ENCODE results near the gene CERKL. TPM values are rescaled to one million over a fixed set of nuclear protein-coding genes. Genes with fewer than 3 reads are reported as not detected.

CERKL gene
- total and polyA plus RNA-seq, 12 donors, result not detected

DNA sequence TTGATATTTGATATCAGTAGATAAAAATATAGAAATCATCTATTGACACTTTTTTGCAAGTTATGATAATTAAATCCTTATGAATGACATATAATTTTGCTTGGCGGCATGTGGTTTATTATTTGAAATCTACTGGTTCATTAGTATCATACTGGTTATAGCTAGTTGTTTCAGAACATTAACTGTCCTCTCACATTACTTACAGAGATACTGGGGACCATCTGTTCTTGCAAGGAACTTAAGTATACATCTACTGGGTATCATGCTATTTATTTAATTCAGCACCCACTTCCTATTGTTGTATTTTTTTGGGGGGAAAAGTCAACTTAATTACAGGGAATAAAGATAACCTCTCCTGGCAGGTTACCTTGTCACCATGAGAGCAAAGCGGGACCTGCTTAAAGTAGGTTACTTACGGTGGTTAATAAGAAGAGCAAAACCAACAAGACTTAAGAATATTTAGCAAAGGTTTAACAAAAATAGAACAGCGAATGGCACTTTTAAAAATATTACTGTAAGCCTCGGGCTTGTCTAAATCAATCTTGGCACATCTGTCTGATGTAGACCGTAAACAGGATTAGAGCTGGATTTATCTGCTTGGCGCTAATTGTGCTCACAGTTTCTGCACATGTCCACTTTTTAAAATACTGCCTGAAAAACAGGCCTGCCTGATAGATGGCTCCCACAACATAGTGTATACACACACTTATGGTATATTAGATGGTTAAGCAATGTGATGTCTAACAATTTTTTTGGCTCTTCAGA, 41.8 kb downstream of the CERKL start:
- H3K4me1 ChIP-seq, result no peaks in the 10 kb centered on the region
- TF ChIP-seq, protein P1, sequence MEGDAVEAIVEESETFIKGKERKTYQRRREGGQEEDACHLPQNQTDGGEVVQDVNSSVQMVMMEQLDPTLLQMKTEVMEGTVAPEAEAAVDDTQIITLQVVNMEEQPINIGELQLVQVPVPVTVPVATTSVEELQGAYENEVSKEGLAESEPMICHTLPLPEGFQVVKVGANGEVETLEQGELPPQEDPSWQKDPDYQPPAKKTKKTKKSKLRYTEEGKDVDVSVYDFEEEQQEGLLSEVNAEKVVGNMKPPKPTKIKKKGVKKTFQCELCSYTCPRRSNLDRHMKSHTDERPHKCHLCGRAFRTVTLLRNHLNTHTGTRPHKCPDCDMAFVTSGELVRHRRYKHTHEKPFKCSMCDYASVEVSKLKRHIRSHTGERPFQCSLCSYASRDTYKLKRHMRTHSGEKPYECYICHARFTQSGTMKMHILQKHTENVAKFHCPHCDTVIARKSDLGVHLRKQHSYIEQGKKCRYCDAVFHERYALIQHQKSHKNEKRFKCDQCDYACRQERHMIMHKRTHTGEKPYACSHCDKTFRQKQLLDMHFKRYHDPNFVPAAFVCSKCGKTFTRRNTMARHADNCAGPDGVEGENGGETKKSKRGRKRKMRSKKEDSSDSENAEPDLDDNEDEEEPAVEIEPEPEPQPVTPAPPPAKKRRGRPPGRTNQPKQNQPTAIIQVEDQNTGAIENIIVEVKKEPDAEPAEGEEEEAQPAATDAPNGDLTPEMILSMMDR (IDR thresholded peaks at IDR 0.05), result no peak
- WGBS, 2 donors, result 79 to 82% methylated on average over 7 of the region's 7 CpGs
- DNase-seq (no peak), ATAC-seq (no peak)
- no peak overlapping the region for H3K27ac ChIP-seq
- no peaks in the 10 kb centered on the region for H3K9me3 ChIP-seq
- no peaks in the 10 kb centered on the region for H3K36me3 ChIP-seq
- intact Hi-C loops (cut with DNase I), result no loop called here
- no peak overlapping the region for H3K4me3 ChIP-seq
- H3K27me3 ChIP-seq, result peaks cover 0 to 4% (median 0%) of the 10 kb centered on the region in 7 donors

DNA sequence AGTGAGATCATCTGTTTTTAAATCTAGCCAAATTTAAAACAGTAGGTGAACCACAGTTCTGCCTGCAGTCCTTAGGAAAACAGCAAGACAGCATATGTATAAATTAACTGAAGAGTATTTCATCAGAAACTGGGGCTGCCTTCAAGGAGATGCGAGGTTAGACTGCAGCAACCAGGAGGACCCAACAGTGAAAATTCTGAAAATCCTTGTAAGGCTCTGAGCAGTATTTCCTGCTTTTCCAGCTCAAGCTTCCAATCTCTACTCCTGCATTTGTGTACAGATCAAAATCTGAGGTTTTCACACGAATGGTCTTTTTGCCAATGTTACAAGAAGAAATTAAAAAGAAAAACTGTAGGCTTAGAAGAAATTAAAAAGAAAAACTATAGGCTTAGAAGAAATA, 43.7 kb downstream of the CERKL start:
- intact Hi-C loops (cut with DNase I), result no loop called here
- DNase-seq (no peak), ATAC-seq (no peak)
- no peak overlapping the region for H3K27ac ChIP-seq
- no peaks in the 10 kb centered on the region for H3K36me3 ChIP-seq
- WGBS, 2 donors, result 53 to 67% methylated on average over 2 of the region's 2 CpGs
- H3K27me3 ChIP-seq, result no peaks in the 10 kb centered on the region
- H3K4me1 ChIP-seq, result no peaks in the 10 kb centered on the region
- no peaks in the 10 kb centered on the region for H3K9me3 ChIP-seq
- H3K4me3 ChIP-seq, result no peak overlapping the region
- TF ChIP-seq, protein P1 (IDR thresholded peaks at IDR 0.05), result no peak

DNA sequence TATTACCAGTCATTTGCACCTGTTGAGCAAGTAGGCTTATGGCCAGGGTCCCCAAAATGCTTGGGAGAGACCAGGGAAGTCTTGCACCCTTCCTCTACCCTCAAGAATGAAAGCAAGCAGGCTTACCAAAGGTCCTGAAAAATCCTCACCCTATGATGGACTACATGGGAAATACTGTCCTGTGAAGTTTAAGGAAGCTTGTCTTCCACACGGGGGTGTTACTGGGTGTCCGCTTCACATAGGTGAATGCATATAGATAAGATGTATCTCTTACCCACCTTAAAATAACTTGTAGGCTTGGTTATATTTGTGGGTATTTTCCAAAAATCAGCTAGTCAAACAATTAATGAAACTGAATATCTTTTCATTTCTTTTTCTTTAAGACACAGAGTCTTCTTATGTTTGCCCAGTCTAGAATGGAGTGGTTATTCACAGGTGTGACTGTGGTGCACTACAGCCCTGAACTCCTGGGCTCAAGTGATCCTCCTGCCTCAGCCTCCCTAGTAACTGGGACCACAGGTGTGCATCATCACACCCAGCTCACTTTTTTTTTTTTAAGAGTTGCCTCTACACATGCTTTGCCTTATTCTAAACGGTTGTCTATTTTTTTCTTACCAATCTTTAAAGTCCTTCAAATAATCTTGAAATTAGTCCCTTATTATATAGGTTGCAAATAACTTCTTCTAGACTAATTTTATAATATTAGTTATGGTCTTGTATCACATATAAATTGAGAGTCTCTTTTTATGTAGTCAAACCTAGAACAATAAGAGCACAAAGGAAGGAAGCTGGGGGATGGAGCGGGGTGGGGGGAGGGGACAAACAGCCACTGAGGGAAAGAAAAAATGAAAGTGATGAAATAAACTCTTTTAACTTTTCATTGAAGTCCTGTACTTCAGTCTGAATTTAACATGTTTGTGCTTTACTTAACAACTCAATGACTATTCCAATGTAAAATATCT, 49.0 kb downstream of the CERKL start:
- Histone ChIP-seq H3K27ac (no peak overlapping the region), H3K9me3 (peaks cover 0 to 11% (median 0%) of the 10 kb centered on the region in 11 donors), H3K4me3 (no peak overlapping the region), H3K27me3 (no peaks in the 10 kb centered on the region), H3K36me3 (no peaks in the 10 kb centered on the region), H3K4me1 (no peaks in the 10 kb centered on the region)
- TF ChIP-seq, protein P1 (IDR thresholded peaks at IDR 0.05), result no peak
- intact Hi-C loops (cut with DNase I), result no loop called here
- ATAC-seq, result no peak
- no peak for DNase-seq
- 74 to 78% methylated on average over 4 of the region's 4 CpGs for WGBS, 2 donors
